IgD-negative memory B cell (primary cell): ENCODE measurements around the gene EIF5. TPM values are rescaled to one million over a fixed set of nuclear protein-coding genes. Genes with fewer than 3 reads are reported as not detected.

Experiments used
- H3K27ac Mint-ChIP-seq, 3 donors: one replicate each; pipeline ENCODE4 v1.8.0; 2020 to 2022; ENCODE audit warnings: mild to moderate bottlenecking in 3 of 3, mixed read lengths in 3 of 3, moderate library complexity in 1 of 3
- H3K27me3 Mint-ChIP-seq: one replicate; pipeline ENCODE4 v1.8.0; 2021; ENCODE audit warnings: mixed read lengths
- H3K36me3 Mint-ChIP-seq: one replicate; pipeline ENCODE4 v1.8.0; 2020; ENCODE audit warnings: mild to moderate bottlenecking, mixed read lengths
- H3K4me1 Mint-ChIP-seq, 3 donors: one replicate each; pipeline ENCODE4 v1.8.0; 2020 to 2022; ENCODE audit warnings: mixed read lengths in 3 of 3, mild to moderate bottlenecking in 1 of 3
- H3K4me3 Mint-ChIP-seq, 4 donors: one replicate each; pipeline ENCODE4 v1.8.0; 2020 to 2022; ENCODE audit warnings: mild to moderate bottlenecking in 4 of 4, mixed read lengths in 4 of 4, moderate library complexity in 3 of 4
- H3K9me3 Mint-ChIP-seq, 3 donors: one replicate each; pipeline ENCODE4 v1.8.0; 2020 to 2021; ENCODE audit warnings: mixed read lengths in 3 of 3, mild to moderate bottlenecking in 1 of 3
- polyA plus RNA-seq: library from polyadenylated mRNA; unstranded; fragments of 300-500 nt; fragmentation: Illumina TruSeq; gene quantifications from one replicate; pipeline ENCODE4 v1.2.3, GENCODE V29; 2021

Gene EIF5
- polyA plus RNA-seq, 1 donor from 2014 or later, result 372 TPM

- Mint-ChIP-seq H3K9me3 (peaks cover 0 to 4% (median 0%) of the 10 kb centered on the region in 3 donors), H3K4me1 (peaks cover 22 to 31% (median 27%) of the 10 kb centered on the region in 3 donors), H3K4me3 (peak within 1 kb of the TSS; percentile 95 to 99 (median 96)), H3K36me3 (peaks cover 8% of the 10 kb centered on the region), H3K27me3 (peaks cover 10% of the 10 kb centered on the region), H3K27ac (peak within 1 kb of the TSS; percentile 91 to 96 (median 95))
Observed at GRCh38 chr14:103385152-103385928, 51.3 kb downstream of the EIF5 start, which contains the start of gene MARK3. Gene MARK3, plus strand, starts transcription at chr14:103385415. Its CDS starts 615 bp downstream, at chr14:103386030.

GRCh38 chr14:103385929-103386712, 52.1 kb downstream of the EIF5 start:
- peaks cover 5% of the 10 kb centered on the region for H3K36me3 Mint-ChIP-seq
- peak overlapping the region; percentile 91 to 96 (median 95) for H3K27ac Mint-ChIP-seq
- peak overlapping the region; percentile 95 to 99 (median 96) for H3K4me3 Mint-ChIP-seq
- H3K27me3 Mint-ChIP-seq, result peaks cover 10% of the 10 kb centered on the region
- H3K4me1 Mint-ChIP-seq, result peaks cover 24 to 36% (median 31%) of the 10 kb centered on the region in 3 donors
- no peaks in the 10 kb centered on the region for H3K9me3 Mint-ChIP-seq

DNA sequence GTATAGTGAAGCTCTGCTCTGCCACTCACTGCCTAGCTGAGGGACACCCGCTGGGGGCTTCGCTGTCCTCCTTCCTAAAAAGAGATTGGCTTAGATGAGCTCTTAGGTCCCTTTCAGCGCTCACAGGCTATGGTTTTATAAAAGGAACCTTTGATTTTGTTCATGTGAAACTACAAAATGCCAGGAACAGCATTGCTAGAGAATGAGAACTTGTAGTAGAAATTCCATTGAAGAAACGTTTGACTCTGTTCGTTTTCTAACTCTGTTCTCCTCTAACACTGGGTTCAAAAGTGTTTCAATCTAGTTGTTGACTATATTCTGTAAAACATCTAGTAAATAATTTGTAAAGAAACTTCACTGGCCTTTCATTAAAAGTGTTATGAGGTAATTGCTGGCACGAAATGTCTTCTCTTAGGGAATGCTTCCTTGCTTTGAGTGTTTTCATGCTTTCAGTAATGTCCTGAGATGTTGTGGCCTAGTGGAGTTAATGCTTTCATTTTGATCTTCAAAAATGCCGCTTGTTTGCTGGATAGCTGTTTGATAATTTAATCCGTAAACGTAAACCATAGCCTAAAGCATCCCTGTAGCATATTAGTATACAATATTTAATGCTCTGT, 52.8 kb downstream of the EIF5 start:
- peaks cover 5% of the 10 kb centered on the region for H3K36me3 Mint-ChIP-seq
- no peaks in the 10 kb centered on the region for H3K9me3 Mint-ChIP-seq
- peak overlapping the region; percentile 17 to 95 (median 91) for H3K27ac Mint-ChIP-seq
- peaks cover 4% of the 10 kb centered on the region for H3K27me3 Mint-ChIP-seq
- peaks cover 25 to 39% (median 31%) of the 10 kb centered on the region in 3 donors for H3K4me1 Mint-ChIP-seq
- H3K4me3 Mint-ChIP-seq, result peak overlapping the region; percentile 95 to 99 (median 96)

DNA sequence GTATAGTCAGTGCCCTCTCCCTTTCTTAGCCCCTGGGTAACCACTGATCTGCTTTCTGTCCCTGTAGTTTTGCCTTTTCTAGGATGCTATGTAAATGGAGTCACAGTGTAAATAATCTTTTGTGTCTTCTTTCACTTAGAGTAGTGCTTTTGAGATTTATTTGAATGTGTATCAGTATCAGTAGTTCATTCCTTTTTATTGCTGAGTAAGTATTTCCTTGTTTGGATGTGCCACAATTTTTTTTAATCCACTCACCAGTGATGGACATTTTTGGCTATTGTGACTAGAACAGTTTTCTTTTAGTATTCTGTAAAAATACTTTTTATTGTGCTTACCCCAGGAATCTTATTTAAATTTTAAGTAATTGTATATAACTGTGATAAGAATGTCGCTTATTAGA, 54.6 kb downstream of the EIF5 start:
- Mint-ChIP-seq H3K36me3 (peaks cover 5% of the 10 kb centered on the region), H3K9me3 (no peaks in the 10 kb centered on the region), H3K4me1 (peaks cover 34 to 39% (median 34%) of the 10 kb centered on the region in 3 donors), H3K27ac (peak overlapping the region in 2 of 3 donors; percentile 27 to 48), H3K4me3 (peak overlapping the region in 2 of 4 donors; percentile 74 to 99), H3K27me3 (no peaks in the 10 kb centered on the region)

DNA sequence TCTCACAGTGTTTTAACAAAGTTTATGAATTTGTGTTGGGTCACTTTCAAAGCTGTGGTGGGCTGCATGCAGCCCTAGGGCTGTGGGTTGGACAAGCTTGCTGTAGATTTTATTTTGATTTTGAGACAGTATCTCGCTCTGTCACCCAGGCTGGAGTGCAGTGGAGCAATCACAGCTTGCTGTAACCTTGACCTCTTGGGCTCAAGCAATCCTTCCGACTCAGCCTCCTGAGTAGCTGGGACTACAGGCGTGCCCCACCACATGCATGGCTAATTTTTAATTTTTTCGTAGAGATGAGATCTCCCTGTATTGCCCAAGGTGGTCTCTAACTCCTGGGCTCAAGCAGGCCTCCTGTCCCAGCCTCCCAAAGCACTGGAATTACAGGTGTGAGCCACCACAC, 56.6 kb downstream of the EIF5 start:
- no peaks in the 10 kb centered on the region for H3K9me3 Mint-ChIP-seq
- peaks cover 3% of the 10 kb centered on the region for H3K36me3 Mint-ChIP-seq
- H3K4me3 Mint-ChIP-seq, result peak overlapping the region in 1 of 4 donors; percentile 60
- H3K27me3 Mint-ChIP-seq, result no peaks in the 10 kb centered on the region
- peaks cover 45 to 48% (median 46%) of the 10 kb centered on the region in 3 donors for H3K4me1 Mint-ChIP-seq
- H3K27ac Mint-ChIP-seq, result peak overlapping the region in 1 of 3 donors; percentile 61

DNA sequence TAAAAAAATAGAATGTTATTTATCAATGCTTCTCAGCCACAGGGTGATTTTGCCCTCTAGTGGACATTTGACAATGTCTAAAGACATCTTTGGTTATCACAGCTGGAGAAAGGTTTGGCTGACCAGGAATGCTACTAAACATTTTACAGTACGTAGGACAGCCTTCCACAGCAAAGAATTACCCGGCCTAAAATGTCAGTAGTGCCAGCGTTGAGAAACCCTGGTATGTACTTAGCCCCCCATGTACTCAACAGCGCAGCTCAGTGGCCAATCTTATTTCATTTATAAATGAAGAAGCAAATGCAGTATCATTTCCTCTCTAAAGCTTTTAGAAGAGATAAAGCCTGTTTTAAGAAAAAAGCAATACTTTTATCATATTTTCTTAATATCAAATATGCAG, 57.0 kb downstream of the EIF5 start:
- Mint-ChIP-seq H3K4me1 (peaks cover 50% of the 10 kb centered on the region in 3 donors), H3K36me3 (peaks cover 3% of the 10 kb centered on the region), H3K4me3 (peak overlapping the region in 2 of 4 donors; percentile 58 to 70), H3K27ac (peak overlapping the region; percentile 39 to 66 (median 61)), H3K27me3 (no peaks in the 10 kb centered on the region), H3K9me3 (no peaks in the 10 kb centered on the region)

GRCh38 chr14:103392106-103392505, 58.1 kb downstream of the EIF5 start:
- Mint-ChIP-seq H3K27ac (no peak overlapping the region), H3K4me1 (peaks cover 52 to 53% (median 52%) of the 10 kb centered on the region in 3 donors), H3K36me3 (peaks cover 3% of the 10 kb centered on the region), H3K4me3 (no peak overlapping the region), H3K9me3 (no peaks in the 10 kb centered on the region), H3K27me3 (no peaks in the 10 kb centered on the region)

GRCh38 chr14:103392572-103392971, 58.5 kb downstream of the EIF5 start:
- H3K27me3 Mint-ChIP-seq, result no peaks in the 10 kb centered on the region
- H3K9me3 Mint-ChIP-seq, result no peaks in the 10 kb centered on the region
- no peak overlapping the region for H3K4me3 Mint-ChIP-seq
- H3K4me1 Mint-ChIP-seq, result peaks cover 49 to 51% (median 50%) of the 10 kb centered on the region in 3 donors
- peaks cover 3% of the 10 kb centered on the region for H3K36me3 Mint-ChIP-seq
- no peak overlapping the region for H3K27ac Mint-ChIP-seq

GRCh38 chr14:103393070-103393469, 59.0 kb downstream of the EIF5 start:
- peaks cover 3% of the 10 kb centered on the region for H3K36me3 Mint-ChIP-seq
- H3K27ac Mint-ChIP-seq, result no peak overlapping the region
- no peaks in the 10 kb centered on the region for H3K9me3 Mint-ChIP-seq
- peak overlapping the region in 1 of 4 donors; percentile 66 for H3K4me3 Mint-ChIP-seq
- peaks cover 51 to 53% (median 52%) of the 10 kb centered on the region in 3 donors for H3K4me1 Mint-ChIP-seq
- no peaks in the 10 kb centered on the region for H3K27me3 Mint-ChIP-seq

- Mint-ChIP-seq H3K36me3 (no peaks in the 10 kb centered on the region), H3K27ac (peak overlapping the region in 2 of 3 donors; percentile 34 to 73), H3K4me1 (peaks cover 46 to 53% (median 52%) of the 10 kb centered on the region in 3 donors)
Observed at GRCh38 chr14:103393676-103394626, 59.9 kb downstream of the EIF5 start.

More at GRCh38 chr14:103393676-103394626, 59.9 kb downstream of the EIF5 start:
- H3K9me3 Mint-ChIP-seq, result no peaks in the 10 kb centered on the region
- H3K27me3 Mint-ChIP-seq, result no peaks in the 10 kb centered on the region
- peak overlapping the region in 2 of 4 donors; percentile 8 to 52 for H3K4me3 Mint-ChIP-seq

Other genes with a start within 250 kb of the EIF5 start
- not detected for gene EXOC3L4, start 239.5 kb upstream of the EIF5 start, polyA plus RNA-seq
- not detected for gene TNFAIP2, start 210.8 kb upstream of the EIF5 start, polyA plus RNA-seq
- gene MARK3, start 51.2 kb downstream of the EIF5 start, polyA plus RNA-seq, result 40.3 TPM
- 0.61 TPM for gene CKB, start 188.6 kb downstream of the EIF5 start, polyA plus RNA-seq
- 12.6 TPM for gene TRMT61A, start 195.0 kb downstream of the EIF5 start, polyA plus RNA-seq
- gene BAG5, start 228.4 kb downstream of the EIF5 start, polyA plus RNA-seq, result 42.1 TPM
- 67.9 TPM for gene COA8, start 228.7 kb downstream of the EIF5 start, polyA plus RNA-seq